HG03175 (cell line): Measurements from ENCODE around the gene ZNF445.
"Not testable (repeated sequence)": the region's sequence is repeated elsewhere in the genome, so short reads cannot be mapped to it uniquely, and the experiment has no call there.

ENCODE experiments used
- ATAC-seq: cut with Tn5 transposase; IDR thresholded peaks from one replicate; pipeline ENCODE4 v1.9.1; 2021; ENCODE audit warnings: mild to moderate bottlenecking, moderate library complexity; ENCODE audit not compliant: unreplicated experiment

ZNF445 gene

DNA sequence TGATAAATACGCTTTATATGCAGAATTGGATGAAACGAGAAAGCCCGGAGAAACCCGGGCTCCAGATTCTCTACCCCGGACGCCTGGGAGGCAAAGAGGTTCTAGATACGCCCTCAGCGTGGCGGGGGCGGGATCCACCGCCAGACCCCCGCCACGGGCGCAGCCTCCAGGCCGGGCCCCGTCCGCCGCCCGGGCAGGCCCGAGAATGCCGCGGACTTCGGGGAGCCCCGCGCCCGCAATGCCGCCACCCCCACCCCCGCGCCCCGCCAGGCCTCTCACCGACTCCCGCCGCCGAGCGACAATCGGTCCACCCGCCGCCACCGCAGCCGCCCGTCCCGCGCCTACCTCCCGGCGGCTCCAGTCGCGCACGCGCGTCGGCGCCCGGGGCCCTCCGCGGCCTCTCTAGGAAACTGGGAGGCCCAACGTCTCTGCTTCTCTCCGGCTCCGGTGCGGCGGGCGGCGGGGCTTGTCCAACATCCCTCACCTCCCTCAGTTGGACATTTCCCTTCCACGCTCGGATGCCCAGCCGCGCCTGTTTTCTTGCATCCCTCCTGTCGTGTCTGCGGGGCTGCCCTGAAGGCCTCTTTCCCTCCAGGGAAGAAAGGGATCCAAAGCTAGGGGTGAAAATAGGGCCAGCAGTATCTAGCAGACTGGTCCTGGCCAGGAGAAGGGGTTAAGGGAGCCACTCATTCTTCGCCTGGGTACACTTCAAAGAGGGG, at the start of gene ZNF445:
Gene ZNF445, minus strand, starts transcription at position 359 of the 719 bp plus-strand sequence. CDS start 22,121 bp downstream, outside the sequence.
- peak; percentile 89 for ATAC-seq

GRCh38 chr3:44525060-44525459, 47.6 kb upstream of the ZNF445 start:
- no peak for ATAC-seq

DNA sequence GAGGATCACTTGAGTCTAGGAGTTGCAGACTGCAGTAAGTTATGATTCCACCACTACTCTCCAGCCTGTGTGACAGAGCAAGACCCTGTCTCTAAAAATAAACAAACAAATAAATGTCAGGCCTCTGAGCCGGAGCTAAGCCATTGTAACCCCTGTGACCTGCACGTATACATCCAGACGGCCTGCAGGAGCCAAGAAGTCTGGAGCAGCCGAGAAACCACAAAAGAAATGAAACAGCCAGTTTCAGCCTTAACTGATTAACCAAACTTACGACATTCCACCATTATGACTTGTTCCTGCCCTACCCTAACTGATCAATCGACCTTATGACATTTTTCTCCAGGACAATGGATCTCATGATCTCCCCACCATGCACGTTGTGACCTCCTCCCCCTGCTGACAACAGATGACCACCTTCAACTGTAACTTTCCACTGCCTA, 45.0 kb upstream of the ZNF445 start:
- ATAC-seq = no peak

DNA sequence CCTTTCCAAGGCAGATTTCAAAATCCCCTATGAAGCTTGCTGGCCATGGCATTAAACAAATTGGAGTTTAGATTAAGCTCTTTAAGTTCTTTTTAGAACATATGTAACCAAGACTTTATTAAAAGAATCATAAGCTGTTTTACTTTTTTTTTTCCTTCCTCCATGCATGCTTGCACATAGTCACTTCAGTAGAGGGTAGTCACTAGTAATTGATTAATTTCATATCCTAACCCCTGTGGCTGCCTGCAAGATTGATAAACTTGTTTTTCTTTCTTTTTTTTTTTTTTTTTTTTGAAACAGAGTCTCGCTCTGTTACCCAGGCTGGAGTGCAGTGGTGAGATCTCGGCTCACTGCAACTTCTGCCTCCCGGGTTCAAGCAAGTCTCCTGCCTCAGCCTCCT, 44.3 kb upstream of the ZNF445 start:
- ATAC-seq = no peak

GRCh38 chr3:44518782-44519156, 41.3 kb upstream of the ZNF445 start:
- ATAC-seq = no peak

DNA sequence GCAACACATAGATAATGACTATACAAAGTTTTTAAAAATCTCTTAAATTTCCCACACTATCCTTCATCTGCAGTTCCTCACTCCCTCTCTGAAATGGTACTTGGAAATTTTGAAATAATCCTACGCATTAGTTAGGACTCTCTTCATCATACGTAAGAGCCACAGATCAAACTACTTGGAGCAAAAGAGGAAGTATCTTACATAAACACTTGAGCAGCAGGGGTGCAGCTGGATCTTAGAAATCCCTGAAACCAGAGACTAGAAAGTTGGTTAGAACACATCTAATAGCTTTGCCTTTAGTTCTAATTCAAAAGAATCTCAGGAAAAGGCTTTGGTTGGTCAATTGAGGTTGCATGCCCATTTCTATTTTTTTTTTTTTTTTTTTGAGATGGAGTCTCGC, 38.8 kb upstream of the ZNF445 start:
- ATAC-seq = no peak

- ATAC-seq = no peak
These were observed 36.0 kb upstream of the ZNF445 start for GRCh38 chr3:44513513-44513912.

DNA sequence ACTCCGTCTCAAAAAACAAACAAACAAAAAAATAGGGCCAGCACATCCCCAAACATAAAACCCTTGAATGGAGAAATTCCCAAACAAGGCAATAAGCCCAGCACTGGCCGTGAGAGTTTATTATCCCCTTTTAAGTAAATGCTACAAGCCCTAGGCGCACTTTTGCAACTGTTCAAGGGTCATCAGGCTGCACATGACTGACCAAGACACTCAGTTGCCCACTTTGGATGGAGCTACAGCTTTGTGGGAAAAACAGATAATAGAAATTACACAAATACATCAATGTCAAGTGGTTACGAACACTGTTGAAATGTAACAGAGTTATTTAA, 33.7 kb upstream of the ZNF445 start:
- ATAC-seq = no peak

GRCh38 chr3:44510000-44510368, 32.5 kb upstream of the ZNF445 start:
- ATAC-seq = peak; percentile 46

GRCh38 chr3:44509393-44509921, 32.0 kb upstream of the ZNF445 start:
- ATAC-seq = no peak

GRCh38 chr3:44506961-44507360, 29.5 kb upstream of the ZNF445 start:
- no peak for ATAC-seq

GRCh38 chr3:44506556-44506955, 29.1 kb upstream of the ZNF445 start:
- ATAC-seq = no peak

GRCh38 chr3:44504566-44504965, 27.1 kb upstream of the ZNF445 start:
- ATAC-seq = no peak

- not testable (repeated sequence) for ATAC-seq
These were observed 25.7 kb upstream of the ZNF445 start for GRCh38 chr3:44503178-44503577.

DNA sequence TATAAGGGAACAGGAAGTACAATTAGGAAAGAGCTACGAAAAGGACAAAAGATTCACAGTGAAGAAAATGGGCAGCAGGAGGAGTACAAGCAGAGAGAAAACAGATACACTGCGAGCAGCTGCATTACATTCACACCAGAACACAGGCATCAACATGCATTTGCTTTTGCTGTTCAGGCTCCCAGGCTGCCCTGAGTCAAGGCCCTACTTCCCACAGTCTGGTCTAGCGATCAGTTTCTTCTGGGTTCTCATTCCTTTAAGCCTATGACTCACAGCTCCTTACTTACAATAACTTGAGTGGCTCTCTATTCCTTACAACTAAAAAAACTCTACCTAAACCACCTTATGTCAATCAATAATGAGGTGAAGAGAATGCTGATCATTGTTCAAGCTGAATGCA, 24.5 kb upstream of the ZNF445 start:
- ATAC-seq = no peak

DNA sequence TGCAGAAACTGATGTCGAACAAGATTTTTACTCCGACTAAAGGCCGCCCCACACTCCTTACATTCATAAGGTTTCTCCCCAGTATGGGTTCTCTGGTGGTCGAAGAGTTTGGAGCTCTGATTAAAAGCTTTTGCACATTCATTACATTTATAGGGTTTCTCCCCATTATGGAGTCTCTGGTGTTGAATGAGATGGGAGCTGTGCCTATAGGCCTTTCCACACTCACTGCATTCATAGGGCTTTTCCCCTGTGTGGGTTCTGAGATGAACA, 22.4 kb upstream of the ZNF445 start:
- ATAC-seq = not testable (repeated sequence)

DNA sequence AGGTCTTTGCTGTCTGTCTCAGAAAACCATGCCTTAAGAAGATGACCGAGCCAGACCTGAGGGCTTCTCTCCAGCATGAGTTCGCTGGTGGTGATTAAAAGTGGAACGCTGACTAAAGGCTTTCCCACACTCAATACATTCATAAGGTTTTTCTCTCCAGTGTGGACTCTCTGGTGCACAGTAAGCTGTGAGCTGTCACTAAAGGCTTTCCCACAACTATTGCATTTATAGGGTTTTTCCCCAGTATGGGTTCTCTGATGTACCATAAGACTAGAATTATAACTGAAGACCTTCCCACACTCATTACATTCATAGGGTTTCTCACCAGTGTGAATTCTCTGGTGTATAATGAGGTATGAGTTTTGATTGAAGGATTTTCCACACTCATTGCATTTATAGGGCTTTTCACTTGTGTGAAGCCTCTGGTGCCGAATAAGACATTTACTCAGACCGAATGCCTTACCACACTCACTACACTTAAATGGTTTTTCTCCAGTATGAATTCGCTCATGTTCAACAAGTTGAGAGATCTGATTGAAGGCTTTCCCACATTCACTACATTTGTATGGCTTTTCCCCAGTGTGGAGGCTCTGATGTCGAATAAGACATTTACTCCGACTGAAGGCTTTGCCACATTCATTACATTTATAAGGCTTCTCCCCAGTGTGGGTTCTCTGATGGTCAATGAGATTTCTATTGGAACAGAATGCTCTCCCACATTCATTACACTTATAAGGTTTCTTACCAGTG, 21.9 kb upstream of the ZNF445 start:
- no peak for ATAC-seq

DNA sequence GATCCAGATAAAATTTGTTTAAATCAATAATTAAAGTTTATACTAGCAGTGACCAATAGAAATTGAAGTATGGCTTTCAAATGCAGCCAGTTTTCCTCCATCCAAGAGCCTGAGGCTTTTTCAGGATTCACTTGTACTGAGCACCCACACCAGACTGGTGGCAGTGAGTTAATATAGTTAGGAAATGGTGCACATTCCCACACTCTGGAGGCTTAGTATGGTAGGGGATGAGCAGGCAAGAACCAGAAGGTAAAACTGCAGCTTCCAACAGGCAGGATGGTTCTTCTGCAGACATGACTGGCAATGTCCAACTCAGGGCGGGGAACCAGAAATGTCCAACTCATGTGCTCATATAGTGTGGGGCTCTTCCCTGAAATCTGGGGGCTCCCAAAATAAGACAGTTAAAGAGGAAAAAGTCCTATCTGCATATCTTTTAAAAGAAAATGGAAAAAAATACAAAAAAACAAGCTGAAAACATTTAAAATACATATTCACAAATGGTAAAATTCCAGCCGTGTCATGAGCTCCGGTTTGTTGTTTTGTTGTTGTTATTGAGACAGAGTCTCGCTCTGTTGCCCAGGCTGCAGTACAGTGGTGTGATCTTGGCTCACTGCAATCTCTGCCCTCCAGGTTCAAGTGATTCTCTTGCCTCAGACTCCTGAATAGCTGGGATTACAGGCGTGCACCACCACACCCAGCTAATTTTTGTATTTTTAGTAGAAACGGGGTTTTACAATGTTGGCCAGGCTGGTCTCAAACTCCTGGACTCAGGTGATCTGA, 18.4 kb upstream of the ZNF445 start:
- no peak for ATAC-seq

- ATAC-seq = no peak
These were observed 15.0 kb upstream of the ZNF445 start for GRCh38 chr3:44492496-44492895.

DNA sequence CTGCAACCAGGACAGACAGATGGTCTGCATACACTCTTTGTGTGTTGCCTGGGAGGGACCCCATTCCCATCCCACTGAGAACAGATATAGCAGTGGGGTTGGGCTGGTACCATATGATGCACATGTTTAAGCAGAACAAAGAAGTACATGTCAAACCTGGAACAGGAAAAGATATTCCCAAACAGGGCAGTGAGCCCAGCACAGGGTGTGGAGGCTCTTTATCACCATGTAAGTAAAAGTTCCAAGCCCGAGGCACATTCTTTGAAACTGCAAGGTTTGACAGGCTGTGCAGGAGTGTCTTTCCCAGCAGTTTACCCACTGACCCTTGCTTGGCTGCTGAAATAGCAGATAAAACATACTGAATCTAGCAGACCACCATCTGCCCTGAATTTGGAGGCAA, 5.3 kb upstream of the ZNF445 start:
- no peak for ATAC-seq

DNA sequence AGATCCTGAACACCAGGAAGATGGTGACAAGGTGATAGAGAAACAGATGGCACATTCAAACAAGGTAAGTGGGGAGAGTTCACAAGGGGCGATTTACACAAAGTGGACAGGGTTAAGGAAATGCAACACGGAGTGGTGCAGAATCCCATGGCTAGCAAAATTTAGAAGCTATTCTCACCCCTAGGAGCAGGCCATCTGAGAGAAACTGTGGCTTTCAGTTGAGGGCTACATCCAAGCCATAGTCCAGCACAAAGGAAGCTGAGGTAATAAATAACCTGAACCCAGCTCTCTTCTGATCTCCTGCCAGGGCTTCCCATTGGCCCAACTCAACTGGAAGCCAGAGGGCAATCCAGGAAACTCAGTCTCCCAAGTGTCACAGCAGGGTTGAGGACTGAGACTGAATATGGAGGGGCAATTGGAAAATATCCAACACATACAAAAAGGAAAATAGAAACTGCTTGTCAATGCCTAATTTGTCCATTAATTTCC, 1.2 kb upstream of the ZNF445 start:
- no peak for ATAC-seq

DNA sequence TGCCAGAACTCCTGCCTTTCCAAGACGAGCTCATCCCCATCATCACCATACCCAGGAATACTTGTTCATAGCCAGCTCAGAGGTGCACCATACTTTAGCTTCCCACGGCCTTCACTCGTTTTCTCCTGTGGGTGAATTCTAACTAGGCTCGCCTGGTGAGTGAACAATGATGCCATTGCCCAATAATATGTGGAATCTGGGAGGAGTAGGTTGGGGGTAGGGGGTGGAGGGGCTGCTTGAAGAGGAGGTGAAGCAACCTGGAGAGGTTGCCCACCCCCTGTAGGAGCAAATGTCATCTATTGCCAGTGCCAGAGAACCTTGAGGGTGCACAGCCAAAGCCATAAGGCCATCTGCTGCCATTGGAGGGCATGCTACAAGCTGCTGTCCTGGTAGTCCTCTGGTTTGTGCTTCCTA, 592 bp upstream of the ZNF445 start:
- ATAC-seq = no peak
